HG02588 (cell line): Measurements from ENCODE around the gene GCKR.

Experiments used
- ATAC-seq: cut with Tn5 transposase; IDR thresholded peaks from one replicate; pipeline ENCODE4 v1.9.1; 2021; ENCODE audit warnings: mild to moderate bottlenecking, moderate library complexity; ENCODE audit not compliant: unreplicated experiment

Gene GCKR

GRCh38 chr2:27496357-27497287 is at the start of gene GCKR:
Gene GCKR, plus strand, starts transcription at chr2:27496839. Its CDS starts 66 bp downstream, at chr2:27496905.
- no peak for ATAC-seq

GRCh38 chr2:27448381-27448780 is 48.3 kb upstream of the GCKR start:
- no peak for ATAC-seq

GRCh38 chr2:27451095-27451494 is 45.5 kb upstream of the GCKR start:
- ATAC-seq: no peak

- ATAC-seq: no peak
These were observed 42.7 kb upstream of the GCKR start for GRCh38 chr2:27453968-27454367.

- no peak for ATAC-seq
These were observed 35.5 kb upstream of the GCKR start for GRCh38 chr2:27461118-27461517.

GRCh38 chr2:27464443-27464842 is 32.2 kb upstream of the GCKR start:
- ATAC-seq: no peak

- no peak for ATAC-seq
These were observed 24.7 kb upstream of the GCKR start for GRCh38 chr2:27471961-27472360.

- ATAC-seq: no peak
These were observed 11.1 kb upstream of the GCKR start for GRCh38 chr2:27485496-27485895.

- no peak for ATAC-seq
These were observed 7.5 kb upstream of the GCKR start for GRCh38 chr2:27489118-27489497.

GRCh38 chr2:27489498-27490397 is 6.9 kb upstream of the GCKR start, which contains the start of gene IFT172:
Gene IFT172, minus strand, starts transcription at chr2:27489743. Its CDS starts 90 bp downstream, at chr2:27489653.
- ATAC-seq: peak; percentile 90

GRCh38 chr2:27492557-27492956 is 4.1 kb upstream of the GCKR start:
- ATAC-seq: no peak

- no peak for ATAC-seq
These were observed 2.7 kb upstream of the GCKR start for GRCh38 chr2:27493948-27494283.

- no peak for ATAC-seq
These were observed 2.2 kb upstream of the GCKR start for GRCh38 chr2:27494284-27494943.

GRCh38 chr2:27494944-27495554 is 1.6 kb upstream of the GCKR start, which contains the start of gene FNDC4:
Gene FNDC4, minus strand, starts transcription at chr2:27495200. Its CDS starts 521 bp downstream, at chr2:27494679.
- ATAC-seq: no peak

GRCh38 chr2:27495840-27496356 is 741 bp upstream of the GCKR start:
- no peak for ATAC-seq

- ATAC-seq: no peak
These were observed 619 bp downstream of the GCKR start for GRCh38 chr2:27497288-27497627.

- ATAC-seq: no peak
These were observed 2.3 kb downstream of the GCKR start for GRCh38 chr2:27498975-27499374.

- ATAC-seq: no peak
These were observed 4.4 kb downstream of the GCKR start for GRCh38 chr2:27501042-27501441.

GRCh38 chr2:27502142-27502541 is 5.5 kb downstream of the GCKR start:
- ATAC-seq: no peak

- ATAC-seq: no peak
These were observed 9.9 kb downstream of the GCKR start for GRCh38 chr2:27506587-27506986.
